DMS114 treated with DMSO at 0.1 percent for 48 hours (cell line): Measurements from ENCODE around the gene GCNT1.
"Not testable (repeated sequence)": the region's sequence is repeated elsewhere in the genome, so short reads cannot be mapped to it uniquely, and the experiment has no call there.

ENCODE experiments used
- DNase-seq: peaks from one replicate; lab custom pipeline; 2025; ENCODE audit not compliant: unreplicated experiment; lab: John Stamatoyannopoulos, UW

Gene GCNT1

DNA sequence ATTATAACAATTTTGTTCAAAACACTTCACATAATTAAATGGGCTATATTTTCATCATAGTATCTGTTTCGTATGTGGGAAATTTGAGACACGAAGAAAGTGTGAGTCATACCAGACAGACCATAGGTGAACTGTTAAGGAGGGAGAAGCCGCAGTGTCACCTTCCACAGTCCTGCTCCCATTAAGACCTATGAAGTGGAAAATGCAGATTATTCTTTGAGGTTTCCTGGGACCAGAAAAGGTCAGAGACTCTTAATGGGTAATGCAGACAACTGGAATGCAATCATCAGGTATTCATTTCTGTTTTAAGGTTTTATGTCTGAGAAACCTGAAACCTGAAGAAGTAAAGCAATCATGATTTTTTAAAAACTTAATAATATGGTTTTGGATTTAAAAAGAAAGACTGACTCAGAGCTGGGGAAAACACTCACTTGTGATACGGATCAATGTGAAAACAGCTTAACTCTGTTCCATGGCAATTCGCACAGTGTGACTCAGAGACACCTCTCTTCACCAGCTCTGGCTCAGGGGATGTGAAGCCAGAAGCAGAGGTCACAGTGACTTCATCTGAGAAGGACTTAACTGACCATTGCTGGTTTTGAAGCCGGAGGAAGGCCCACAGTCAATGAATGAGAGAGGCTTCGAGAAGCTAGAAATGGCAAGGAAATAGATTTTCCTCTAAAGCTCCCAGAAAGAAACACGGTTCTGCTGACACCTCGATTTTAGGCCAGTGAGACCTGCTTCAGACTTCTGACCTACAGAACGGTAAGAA is 17.2 kb upstream of the GCNT1 start:
- no peak for DNase-seq

DNA sequence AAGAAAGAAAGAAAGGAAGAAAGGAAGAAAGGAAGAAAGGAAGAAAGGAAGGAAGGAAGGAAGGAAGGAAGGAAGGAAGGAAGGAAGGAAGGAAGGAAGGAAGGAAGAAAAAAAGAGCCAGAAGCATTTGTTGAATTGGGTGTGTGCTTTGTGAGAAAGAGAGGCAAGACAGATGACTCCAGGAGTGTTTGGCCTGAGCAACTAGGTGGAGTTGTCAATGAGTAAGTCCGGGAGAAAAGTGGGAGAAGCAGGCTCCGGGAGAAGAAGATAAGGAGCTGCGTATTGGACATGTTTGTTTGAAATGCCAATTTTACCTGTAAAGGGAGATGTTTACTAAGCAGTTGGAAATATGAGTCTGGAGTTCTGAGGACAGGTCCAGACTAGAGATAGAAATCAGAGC is 15.1 kb upstream of the GCNT1 start:
- DNase-seq, result no peak

DNA sequence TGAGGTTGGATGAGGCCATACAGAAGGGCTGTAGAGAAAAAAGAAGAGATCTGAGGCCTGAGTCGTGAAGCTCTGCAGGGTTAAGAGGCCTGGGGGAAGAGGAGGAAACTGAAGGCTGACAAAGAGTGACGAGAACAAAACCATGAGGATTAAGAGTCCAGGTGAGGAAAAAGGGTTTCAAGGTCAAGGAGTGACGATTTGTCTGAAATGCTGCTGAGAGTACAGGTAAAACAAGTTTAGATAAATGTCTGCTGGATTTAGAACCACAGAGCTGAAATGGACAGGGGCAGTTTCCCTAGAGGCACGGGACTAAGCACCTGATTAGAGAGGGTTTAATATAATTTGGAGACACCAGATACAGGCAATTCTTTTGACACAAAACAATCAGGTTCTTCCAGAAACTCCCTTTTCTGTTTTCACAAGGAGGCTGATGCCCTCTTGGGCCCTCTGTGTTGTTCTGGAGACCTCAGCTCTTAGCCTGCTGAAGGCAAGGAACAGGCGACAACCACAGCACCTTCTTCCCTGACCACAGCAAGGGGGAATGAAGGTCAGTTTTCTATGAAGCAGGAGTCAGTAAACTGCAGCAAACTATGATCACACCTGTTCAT is 14.6 kb upstream of the GCNT1 start:
- DNase-seq, result no peak

DNA sequence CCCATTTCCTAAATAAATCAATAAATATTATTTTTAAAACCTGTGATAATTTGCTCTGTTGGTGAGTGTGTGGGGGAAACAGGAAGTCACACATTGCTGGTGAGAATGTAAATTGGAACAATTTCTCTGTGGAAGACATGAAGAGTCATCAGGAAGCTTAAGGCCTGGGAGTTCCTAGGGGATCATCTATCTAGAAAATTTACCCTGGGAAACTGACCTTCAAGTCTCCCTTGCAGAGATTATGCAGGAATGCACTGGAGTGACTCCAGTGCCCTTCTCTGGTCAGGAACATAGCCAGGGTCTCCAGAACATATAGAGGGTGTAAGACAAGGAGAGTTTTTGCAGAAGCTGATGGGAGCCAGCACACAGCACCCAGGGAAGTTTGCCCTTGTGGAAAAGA is 13.0 kb upstream of the GCNT1 start:
- DNase-seq, result no peak

- DNase-seq, result no peak
Measured at GRCh38 chr9:76448501-76448900, 10.5 kb upstream of the GCNT1 start.

DNA sequence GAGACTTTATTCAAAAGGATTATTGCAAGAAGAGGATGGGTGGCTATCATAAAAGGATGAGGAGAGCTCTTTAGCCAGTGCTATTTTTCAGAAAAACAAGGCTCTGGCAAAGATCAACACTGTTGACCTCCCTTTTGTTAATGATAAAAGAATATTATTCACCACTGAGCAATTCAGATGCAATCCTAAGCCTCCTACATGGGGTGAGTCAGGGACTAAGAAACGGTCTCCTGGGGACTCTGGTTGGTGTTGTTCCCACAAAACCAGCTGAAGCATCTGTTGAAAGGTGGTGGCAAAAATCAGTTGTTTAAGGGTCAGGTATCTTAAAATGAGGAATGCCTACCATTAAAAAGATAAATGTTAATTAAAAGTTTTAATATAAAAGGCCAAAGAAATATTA is 7.7 kb upstream of the GCNT1 start:
- DNase-seq, result no peak

DNA sequence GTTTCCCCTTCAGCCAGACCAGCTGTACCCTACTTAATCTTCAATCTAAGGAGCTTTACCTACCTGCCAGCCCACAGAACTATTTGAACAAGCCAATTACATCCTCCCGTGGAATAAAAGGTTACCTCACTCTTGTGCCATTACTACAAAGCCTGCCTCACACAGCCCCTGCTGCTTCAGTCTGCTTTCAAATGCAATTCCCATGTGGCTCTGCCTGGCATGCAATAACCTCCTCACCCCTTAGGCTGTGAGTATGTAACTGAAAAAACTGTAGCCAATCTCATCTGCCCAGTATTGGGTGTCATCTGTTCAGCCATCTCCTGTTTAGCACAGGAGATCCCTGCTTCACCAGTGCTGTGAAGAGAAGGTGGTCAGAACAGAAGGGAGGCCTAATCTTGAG is 6.1 kb upstream of the GCNT1 start:
- DNase-seq, result no peak

- DNase-seq, result no peak
Measured at GRCh38 chr9:76453785-76454184, 5.2 kb upstream of the GCNT1 start.

DNA sequence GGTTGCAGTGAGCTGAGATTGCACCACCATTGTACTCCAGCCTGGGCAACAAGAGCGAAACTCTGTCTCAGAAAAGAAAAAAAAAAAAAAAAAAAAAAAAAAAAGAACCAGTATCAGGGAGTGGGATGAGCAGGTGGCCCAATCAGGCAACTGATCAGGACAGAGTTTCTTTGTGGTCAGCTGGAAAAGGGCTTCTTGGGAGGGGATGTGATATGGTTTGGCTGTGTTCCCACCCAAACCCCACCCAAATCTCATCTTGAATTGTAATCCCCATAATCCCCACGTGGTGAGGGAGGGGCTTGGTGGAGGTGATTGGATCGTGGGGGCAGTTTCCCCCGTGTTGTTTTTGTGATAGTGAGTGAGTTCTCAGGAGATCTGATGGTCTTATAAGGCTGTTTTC is 4.7 kb upstream of the GCNT1 start:
- no peak for DNase-seq

DNA sequence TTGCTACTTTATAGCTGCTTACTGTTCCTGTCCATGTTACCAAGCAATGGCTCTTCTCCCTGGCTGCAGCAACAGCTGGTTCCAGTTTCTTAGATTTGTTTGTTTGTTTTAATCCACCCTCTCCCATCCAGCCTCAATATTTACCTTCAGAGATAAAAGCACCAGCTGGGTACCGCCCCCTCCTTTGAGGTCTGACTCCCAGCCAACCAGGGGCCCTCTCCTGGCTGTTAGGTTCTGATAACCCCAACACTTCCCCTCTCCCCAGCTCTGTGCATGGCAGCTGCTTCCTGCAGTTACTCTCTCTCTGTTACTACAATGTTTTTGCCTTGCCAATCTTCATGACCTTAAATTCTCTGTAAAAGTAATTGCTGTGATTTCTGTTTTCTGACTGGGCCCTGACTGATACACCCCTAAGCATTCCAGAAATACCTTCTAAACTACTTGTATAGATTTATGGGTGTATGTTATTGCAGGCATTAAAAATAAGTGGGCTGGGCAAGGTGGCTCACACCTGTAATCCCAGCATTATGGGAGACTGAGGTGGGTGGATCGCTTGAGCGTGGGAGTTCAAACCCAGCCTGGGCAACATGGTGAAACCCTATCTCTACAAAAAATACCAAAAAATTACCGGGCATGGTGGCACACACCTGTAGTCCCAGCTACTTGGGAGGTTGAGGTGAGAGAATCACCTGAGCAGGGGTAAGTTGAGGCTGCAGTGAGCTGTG is 2.6 kb upstream of the GCNT1 start:
- DNase-seq, result no peak

DNA sequence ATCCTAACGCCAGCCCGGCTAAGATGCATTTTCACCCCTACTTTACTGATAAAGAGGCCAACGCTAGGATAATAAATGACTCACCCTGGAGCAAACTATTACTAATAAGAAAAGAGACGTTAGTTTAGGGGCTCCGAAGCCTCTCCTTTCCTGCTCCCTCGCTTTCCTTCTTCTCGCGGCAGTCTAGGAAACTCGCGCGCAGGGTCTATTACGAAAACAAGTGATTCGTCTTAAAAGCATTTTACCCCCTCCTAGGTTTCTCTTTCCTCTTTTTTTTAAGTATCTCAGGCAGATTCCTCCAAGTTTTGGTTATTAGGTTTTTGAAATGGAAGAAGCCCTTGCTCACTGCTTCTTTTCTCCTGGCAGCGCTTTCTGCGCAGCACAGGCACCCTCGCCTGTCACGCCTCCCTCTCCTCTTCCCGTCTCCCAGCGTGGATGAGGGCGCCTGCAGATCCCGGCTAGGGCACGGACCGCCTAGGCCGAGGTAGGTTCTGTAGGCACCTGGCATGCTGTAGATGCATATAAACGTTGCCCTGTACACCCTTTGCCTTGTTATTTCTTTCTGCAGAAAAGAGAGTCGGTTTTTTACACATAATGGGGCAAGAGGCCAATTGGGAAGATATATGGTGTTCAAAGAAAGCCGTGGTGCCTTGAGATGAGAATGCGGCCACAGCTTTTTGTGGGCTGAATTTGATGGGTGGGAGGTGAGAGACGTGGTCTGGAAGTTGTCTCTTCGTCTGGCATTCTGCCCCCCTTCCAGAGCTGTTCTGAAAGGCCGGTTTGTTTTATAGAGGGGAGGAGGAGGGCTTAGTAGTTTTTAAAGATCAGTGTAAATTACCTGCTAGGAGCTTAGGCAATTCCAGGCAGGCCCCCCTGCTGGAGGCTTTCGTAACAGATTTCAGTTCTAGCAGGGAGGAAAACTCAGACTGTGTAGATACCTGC is 983 bp downstream of the GCNT1 start:
- peak; percentile 1 for DNase-seq

GRCh38 chr9:76462126-76462525 is 3.1 kb downstream of the GCNT1 start:
- DNase-seq, result no peak

DNA sequence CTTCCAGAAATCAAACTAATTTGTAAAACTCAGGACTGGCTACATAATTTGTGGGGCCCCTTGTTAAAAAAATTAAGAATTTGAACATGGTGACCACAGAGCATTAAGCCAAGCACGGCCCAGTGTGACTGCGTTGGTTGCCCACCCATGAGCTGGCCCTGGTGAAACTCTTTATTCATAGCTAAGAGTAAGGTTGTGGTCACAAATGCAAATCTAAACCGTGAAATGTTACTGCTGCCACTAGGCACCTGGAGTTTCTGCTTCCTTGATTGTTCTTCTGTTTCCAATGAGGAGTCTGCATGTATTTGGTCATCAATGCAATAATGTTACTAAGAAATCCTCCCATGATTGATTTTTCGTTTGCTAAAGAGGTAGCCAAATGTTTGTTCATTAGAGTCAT is 4.2 kb downstream of the GCNT1 start:
- DNase-seq, result no peak

GRCh38 chr9:76464706-76465105 is 5.7 kb downstream of the GCNT1 start:
- DNase-seq, result no peak

DNA sequence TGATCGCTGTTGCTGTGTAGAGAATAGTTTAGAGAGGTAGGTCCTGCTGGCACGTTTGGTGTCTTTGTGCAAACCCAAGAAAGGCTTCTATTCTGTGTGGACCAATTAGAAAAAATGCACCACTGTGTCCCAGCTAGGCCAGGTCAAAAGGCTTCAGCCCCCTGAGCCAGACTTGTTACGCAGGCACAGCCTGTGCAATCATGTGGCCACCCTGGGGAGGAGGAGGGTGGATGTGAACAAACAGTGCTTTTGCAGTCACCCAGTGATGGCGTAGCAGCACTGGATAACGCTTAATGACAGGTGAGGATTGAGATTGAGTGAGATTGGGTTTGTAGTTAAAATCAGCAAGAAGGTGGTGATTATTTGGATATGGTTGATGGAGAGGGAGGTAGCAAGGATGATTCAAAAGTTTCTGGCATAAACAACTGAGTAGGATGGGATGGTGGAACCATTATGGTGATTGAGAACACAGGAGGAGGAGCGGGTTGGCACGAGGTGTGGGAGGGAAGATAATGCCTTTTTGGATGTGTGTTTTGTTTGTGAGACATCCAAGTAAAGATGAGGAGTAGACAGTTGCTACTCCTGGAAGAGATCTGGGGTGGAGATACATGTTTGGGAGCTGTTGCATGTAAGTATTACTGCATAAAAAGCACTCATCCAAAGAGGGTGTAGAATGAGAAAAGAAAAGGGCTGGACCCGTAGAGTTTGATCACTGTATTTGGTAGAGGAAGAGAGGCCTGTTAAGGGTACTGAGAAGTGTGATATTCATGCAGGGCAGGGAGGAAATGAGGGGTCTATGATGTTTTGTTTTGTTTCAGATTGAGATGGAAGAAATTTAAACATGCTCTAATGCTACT is 6.7 kb downstream of the GCNT1 start:
- no peak for DNase-seq

- DNase-seq, result no peak
Measured at GRCh38 chr9:76466299-76466605, 7.3 kb downstream of the GCNT1 start.

DNA sequence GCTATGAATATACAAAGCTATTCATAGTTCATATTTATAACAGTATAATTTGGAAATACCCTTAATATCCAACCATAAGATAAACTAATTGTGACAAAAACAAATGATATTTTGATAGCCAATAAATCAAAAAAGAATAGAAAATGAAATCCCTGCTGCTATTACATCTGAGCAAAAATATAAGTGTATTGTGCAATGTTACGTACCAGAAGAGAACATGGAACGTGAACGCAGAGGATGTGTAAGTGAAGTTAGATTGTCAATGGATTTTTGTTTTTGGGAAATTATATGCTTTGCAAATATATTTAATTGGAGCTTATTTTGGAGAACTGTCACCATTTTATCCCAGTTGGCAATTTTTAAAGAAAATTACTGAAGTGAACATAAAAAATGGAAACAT is 15.4 kb downstream of the GCNT1 start:
- no peak for DNase-seq

- DNase-seq, result no peak
Measured at GRCh38 chr9:76475686-76476085, 16.7 kb downstream of the GCNT1 start.

- not testable (repeated sequence) for DNase-seq
Measured at GRCh38 chr9:76477818-76478217, 18.8 kb downstream of the GCNT1 start.

DNA sequence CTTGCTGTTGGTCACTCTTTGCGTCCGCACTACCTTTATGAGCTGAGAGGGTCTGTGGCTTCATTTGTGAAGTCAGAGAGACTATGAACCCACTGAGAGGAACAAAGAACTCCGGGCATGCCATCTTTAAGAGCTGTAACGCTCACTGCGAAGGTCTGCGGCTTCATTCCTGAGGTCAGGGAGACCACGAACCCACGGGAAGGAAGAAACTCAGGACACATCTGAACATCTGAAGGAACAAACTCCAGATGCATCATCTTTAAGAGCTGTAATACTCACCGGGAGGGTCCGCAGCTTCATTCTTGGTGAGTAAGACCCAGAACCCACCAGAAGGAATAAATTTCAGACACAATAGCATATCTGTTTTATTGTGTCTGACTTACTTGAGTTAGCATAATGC is 19.2 kb downstream of the GCNT1 start:
- no peak for DNase-seq
